ENCODE measurements around the gene BABAM2. TPM values are rescaled to one million over a fixed set of nuclear protein-coding genes. Genes with fewer than 3 reads are reported as not detected.

Gene BABAM2
- total RNA-seq, 1 donor from 2014 or later: 33.9 TPM

GRCh38 chr2:28209864-28210263, 319.3 kb downstream of the BABAM2 start:
- Mint-ChIP-seq H3K9me3 (ENCODE audit: low read depth) (peaks cover 4% of the 10 kb centered on the region), H3K4me1 (ENCODE audit: low read depth) (peaks cover 5% of the 10 kb centered on the region), H3K27me3 (ENCODE audit: low read depth) (no peaks in the 10 kb centered on the region), H3K4me3 (ENCODE audit: unreplicated experiment) (no peak overlapping the region), H3K36me3 (ENCODE audit: low read depth) (no peaks in the 10 kb centered on the region), H3K27ac (ENCODE audit: unreplicated experiment) (no peak overlapping the region)
- no peak for DNase-seq (ENCODE audit: low spot score)
- TF ChIP-seq CTCF (IDR thresholded peaks at IDR 0.05): no peak

- TF ChIP-seq CTCF (IDR thresholded peaks at IDR 0.05): no peak
- Mint-ChIP-seq H3K27ac (ENCODE audit: unreplicated experiment) (no peak overlapping the region), H3K4me1 (ENCODE audit: low read depth) (peaks cover 5% of the 10 kb centered on the region), H3K4me3 (ENCODE audit: unreplicated experiment) (no peak overlapping the region), H3K27me3 (ENCODE audit: low read depth) (no peaks in the 10 kb centered on the region), H3K36me3 (ENCODE audit: low read depth) (no peaks in the 10 kb centered on the region), H3K9me3 (ENCODE audit: low read depth) (peaks cover 4% of the 10 kb centered on the region)
- DNase-seq (ENCODE audit: low spot score): no peak
Measured at GRCh38 chr2:28210535-28210934, 320.0 kb downstream of the BABAM2 start.

GRCh38 chr2:28216331-28216730, 325.8 kb downstream of the BABAM2 start:
- peaks cover 5% of the 10 kb centered on the region for H3K4me1 Mint-ChIP-seq (ENCODE audit: low read depth)
- H3K36me3 Mint-ChIP-seq (ENCODE audit: low read depth): peaks cover 1% of the 10 kb centered on the region
- DNase-seq (ENCODE audit: low spot score): no peak
- H3K9me3 Mint-ChIP-seq (ENCODE audit: low read depth): peaks cover 4% of the 10 kb centered on the region
- no peak overlapping the region for H3K27ac Mint-ChIP-seq (ENCODE audit: unreplicated experiment)
- H3K4me3 Mint-ChIP-seq (ENCODE audit: unreplicated experiment): no peak overlapping the region
- H3K27me3 Mint-ChIP-seq (ENCODE audit: low read depth): no peaks in the 10 kb centered on the region
- no peak for TF ChIP-seq CTCF (IDR thresholded peaks at IDR 0.05)

- Mint-ChIP-seq H3K27me3 (ENCODE audit: low read depth) (no peaks in the 10 kb centered on the region), H3K27ac (ENCODE audit: unreplicated experiment) (no peak overlapping the region), H3K4me1 (ENCODE audit: low read depth) (peaks cover 5% of the 10 kb centered on the region), H3K4me3 (ENCODE audit: unreplicated experiment) (no peak overlapping the region), H3K36me3 (ENCODE audit: low read depth) (peaks cover 1% of the 10 kb centered on the region), H3K9me3 (ENCODE audit: low read depth) (peaks cover 4% of the 10 kb centered on the region)
- no peak for DNase-seq (ENCODE audit: low spot score)
- TF ChIP-seq CTCF (IDR thresholded peaks at IDR 0.05): no peak
Measured at GRCh38 chr2:28217042-28217740, 326.7 kb downstream of the BABAM2 start.

- no peak for DNase-seq (ENCODE audit: low spot score)
- no peak overlapping the region for H3K4me3 Mint-ChIP-seq (ENCODE audit: unreplicated experiment)
- H3K27ac Mint-ChIP-seq (ENCODE audit: unreplicated experiment): no peak overlapping the region
- H3K4me1 Mint-ChIP-seq (ENCODE audit: low read depth): peaks cover 5% of the 10 kb centered on the region
- H3K9me3 Mint-ChIP-seq (ENCODE audit: low read depth): peaks cover 4% of the 10 kb centered on the region
- H3K27me3 Mint-ChIP-seq (ENCODE audit: low read depth): no peaks in the 10 kb centered on the region
- H3K36me3 Mint-ChIP-seq (ENCODE audit: low read depth): peaks cover 1% of the 10 kb centered on the region
- no peak for TF ChIP-seq CTCF (IDR thresholded peaks at IDR 0.05)
Measured at GRCh38 chr2:28219138-28219537, 328.6 kb downstream of the BABAM2 start.
